SK-N-SH (cell line): ENCODE data around the gene SLC5A12. TPM values are rescaled to one million over a fixed set of nuclear protein-coding genes. Genes with fewer than 3 reads are reported as not detected.

Experiments
- CTCF ChIA-PET: fragments of 300-600, 350-600 bp; formaldehyde crosslinking; extraction: SDS; loops from one replicate; lab custom pipeline; 2021; lab: Yijun Ruan, JAX
- POLR2A ChIA-PET: fragments of 350-600 bp; sonication (Branson Sonifier 250); formaldehyde crosslinking; extraction: SDS; loops from one replicate; lab custom pipeline; 2020; ENCODE audit warnings: antibody characterized with exemption, inconsistent platforms; lab: Yijun Ruan, JAX
- DNase-seq: peaks from one replicate; pipeline ENCODE4 v3.0.0; 2012
- H2AFZ ChIP-seq: fragments of 200-600 bp; sonication (generic); 2 replicates; pipeline ENCODE4 v1.8.1; 2016; ENCODE audit warnings: antibody characterized with exemption, mild to moderate bottlenecking, low read depth
- H3F3A ChIP-seq: fragments of 200-600 bp; sonication (generic); replicated peaks from 2 replicates; pipeline ENCODE3; 2016; ENCODE audit warnings: antibody characterized with exemption, mild to moderate bottlenecking; ENCODE audit not compliant: insufficient read depth
- H3K27ac ChIP-seq, 2 experiments: fragments of 200-500 bp in 1 of 2; fragments of 200-600 bp in 1 of 2; sonication (Bioruptor generic) in 1 of 2; sonication (generic), shearing (Covaris generic) in 1 of 2; 2 replicates each; pipeline versions ENCODE4 v1.5.1 to v1.6.1; 2014 to 2016; ENCODE audit warnings: low read depth in 2 of 2, inconsistent platforms in 1 of 2, low read length in 1 of 2, mild to moderate bottlenecking in 1 of 2, mixed read lengths in 1 of 2
- H3K27me3 ChIP-seq: fragments of 200-600 bp; sonication (generic), shearing (Covaris generic); 2 replicates; pipeline ENCODE4 v1.6.1; 2016; ENCODE audit warnings: mixed run types; ENCODE audit not compliant: insufficient read depth
- H3K36me3 ChIP-seq, 2 experiments: fragments of 200-500 bp in 1 of 2; fragments of 200-600 bp in 1 of 2; sonication (Bioruptor generic) in 1 of 2; sonication (generic) in 1 of 2; replicated peaks in 1 of 2; 2 replicates each; pipeline versions ENCODE3 to v1.5.1; 2014 to 2016; ENCODE audit warnings: low read length in 1 of 2, mild to moderate bottlenecking in 1 of 2; ENCODE audit not compliant: insufficient read depth in 2 of 2, control insufficient read depth in 1 of 2
- H3K4me1 ChIP-seq, 2 experiments: fragments of 200-500 bp in 1 of 2; fragments of 200-600 bp in 1 of 2; sonication (Bioruptor generic) in 1 of 2; sonication (generic), shearing (Covaris generic) in 1 of 2; 2 replicates each; pipeline versions ENCODE4 v1.5.1 to v1.6.1; 2014 to 2016; ENCODE audit warnings: low read depth in 1 of 2, low read length in 1 of 2, mixed run types in 1 of 2; ENCODE audit not compliant: insufficient read depth in 2 of 2, control insufficient read depth in 1 of 2
- H3K4me2 ChIP-seq: fragments of 200-600 bp; sonication (generic), shearing (Covaris generic); 2 replicates; pipeline ENCODE4 v1.6.1; 2017; ENCODE audit warnings: mixed run types
- H3K4me3 ChIP-seq, 2 experiments: fragments of 200-500 bp in 1 of 2; fragments of 200-600 bp in 1 of 2; sonication (Bioruptor generic) in 1 of 2; sonication (generic), shearing (Covaris generic) in 1 of 2; 2 replicates each; pipeline versions ENCODE4 v1.5.1 to v1.8.1; 2014 to 2016; ENCODE audit warnings: low read depth in 2 of 2, inconsistent platforms in 1 of 2, low read length in 1 of 2, mild to moderate bottlenecking in 1 of 2, mixed read lengths in 1 of 2, moderate library complexity in 1 of 2
- H3K79me2 ChIP-seq: fragments of 200-600 bp; sonication (generic); 2 replicates; pipeline ENCODE4 v1.8.1; 2017; ENCODE audit warnings: mild to moderate bottlenecking; ENCODE audit not compliant: insufficient read depth
- H3K9ac ChIP-seq: fragments of 200-600 bp; sonication (generic); 2 replicates; pipeline ENCODE4 v1.6.1; 2017; ENCODE audit warnings: mixed run types
- H3K9me2 ChIP-seq: fragments of 200-600 bp; sonication (generic); 2 replicates; pipeline ENCODE4 v1.6.1; 2017; ENCODE audit warnings: mixed run types
- H3K9me3 ChIP-seq: fragments of 200-600 bp; sonication (generic); 2 replicates; pipeline ENCODE4 v1.6.1; 2017; ENCODE audit warnings: mixed run types, mild to moderate bottlenecking, moderate library complexity
- H4K20me1 ChIP-seq: fragments of 200-600 bp; sonication (generic); 2 replicates; pipeline ENCODE4 v1.6.1; 2017; ENCODE audit warnings: mild to moderate bottlenecking, mixed run types; ENCODE audit not compliant: insufficient read depth
- CHD2 ChIP-seq: fragments of 150-350 bp; IDR thresholded peaks from 2 replicates; pipeline ENCODE4 v1.6.1; 2018; ENCODE audit warnings: low read length; ENCODE audit not compliant: partially characterized antibody
- FOXJ3 ChIP-seq: sonication (generic); formaldehyde crosslinking; IDR thresholded peaks from 2 replicates; pipeline ENCODE4 v1.5.1; 2020; ENCODE audit warnings: mild to moderate bottlenecking, missing genetic modification reagents
- GABPA ChIP-seq: IDR thresholded peaks from 2 replicates; pipeline ENCODE4 v1.4.0; 2012; ENCODE audit warnings: low read depth, mild to moderate bottlenecking
- JUND ChIP-seq: IDR thresholded peaks from 2 replicates; pipeline ENCODE4 v1.4.0; 2012
- MAX ChIP-seq: IDR thresholded peaks from 2 replicates; pipeline ENCODE4 v1.4.0; 2012; ENCODE audit warnings: low read depth
- MEF2A ChIP-seq: IDR thresholded peaks from 2 replicates; pipeline ENCODE4 v1.4.0; 2012; ENCODE audit warnings: low read depth, borderline replicate concordance
- MXI1 ChIP-seq: IDR thresholded peaks from 2 replicates; pipeline ENCODE4 v1.6.1; 2012; ENCODE audit warnings: mild to moderate bottlenecking, low read depth, low read length, improper control_type of control experiment
- POLR2AphosphoS5 ChIP-seq: IDR thresholded peaks from 2 replicates; pipeline ENCODE4 v1.6.1; 2012; ENCODE audit warnings: low read depth, low read length
- RAD21 ChIP-seq: IDR thresholded peaks from 2 replicates; pipeline ENCODE4 v1.6.1; 2012; ENCODE audit warnings: mild to moderate bottlenecking, low read length
- REST ChIP-seq: IDR thresholded peaks from 2 replicates; pipeline ENCODE4 v1.6.1; 2012; ENCODE audit warnings: mild to moderate bottlenecking, low read depth, low read length, moderate library complexity
- RFX5 ChIP-seq: IDR thresholded peaks from 2 replicates; pipeline ENCODE4 v1.6.1; 2012; ENCODE audit warnings: mild to moderate bottlenecking, improper control_type of control experiment, low read length
- RXRA ChIP-seq: IDR thresholded peaks from 2 replicates; pipeline ENCODE4 v1.4.0; 2012; ENCODE audit warnings: low read depth, mild to moderate bottlenecking, borderline replicate concordance
- SIN3A ChIP-seq: IDR thresholded peaks from 2 replicates; pipeline ENCODE4 v1.6.1; 2012; ENCODE audit warnings: low read depth, mild to moderate bottlenecking, low read length, moderate library complexity, borderline replicate concordance
- TCF12 ChIP-seq: IDR thresholded peaks from 2 replicates; pipeline ENCODE4 v1.4.0; 2012
- USF1 ChIP-seq: IDR thresholded peaks from 2 replicates; pipeline ENCODE4 v1.4.0; 2012; ENCODE audit warnings: low read depth, borderline replicate concordance
- USF2 ChIP-seq: fragments of 150-350 bp; IDR thresholded peaks from 2 replicates; pipeline ENCODE4 v1.6.1; 2017; ENCODE audit warnings: antibody characterized with exemption, low read length, low read depth, borderline replicate concordance
- WGBS: methylation state at CpG from one replicate; pipeline ENCODE4 v1.1.6; 2017; ENCODE audit warnings: low lambda C conversion rate; 5-methylcytosine and 5-hydroxymethylcytosine counted together
- polyA plus RNA-seq, 3 experiments: library from polyadenylated mRNA; depleted of rRNA; stranded (reverse); fragments of >200 nt; gene quantifications; 2 replicates each; pipeline ENCODE4 v1.2.3, GENCODE V29; 2012

Gene SLC5A12
- polyA plus RNA-seq, 1 of the 3 experiments (the other 2 are of a cell fraction), result 0.03 TPM

- H3K9me3 ChIP-seq, result no peaks in the 10 kb centered on the region
- no peak for TF ChIP-seq POLR2AphosphoS5
- TF ChIP-seq RFX5, result no peak
- no peak for TF ChIP-seq JUND
- no peak for TF ChIP-seq GABPA
- no peak for TF ChIP-seq RAD21
- no peak for TF ChIP-seq USF2
- no peak for TF ChIP-seq RXRA
- no peak for TF ChIP-seq MAX
- no peak for TF ChIP-seq SIN3A
- TF ChIP-seq REST, result no peak
- no peak for TF ChIP-seq MEF2A
- TF ChIP-seq MXI1, result no peak
- no peak for TF ChIP-seq TCF12
- TF ChIP-seq FOXJ3 (CRISPR knock-in tag), result no peak
- no peak for TF ChIP-seq USF1
- no peak for TF ChIP-seq CHD2
- ChIA-PET CTCF (interaction anchor here (0.8 kb wide), 1 partner anchor 22 kb away, joined by 3 read pairs; no protein-coding TSS in a partner anchor), POLR2A (no interaction called here)
- no peak overlapping the region for H3K4me2 ChIP-seq
- H3F3A ChIP-seq, result peaks cover 11% of the 10 kb centered on the region
- no peaks in the 10 kb centered on the region for H3K79me2 ChIP-seq
- DNase-seq, result no peak
- H3K36me3 ChIP-seq, result no peaks in the 10 kb centered on the region
- no peaks in the 10 kb centered on the region for H4K20me1 ChIP-seq
- no peaks in the 10 kb centered on the region for H3K27me3 ChIP-seq
- WGBS, result 88% methylated on average over 1 of the region's 1 CpG
- H3K4me1 ChIP-seq, result peaks cover 0 to 45% of the 10 kb centered on the region in 2 experiments; a peak in 3 of 4 replicates
- no peaks in the 10 kb centered on the region for H3K9me2 ChIP-seq
- H2AFZ ChIP-seq, result 0 out of 2 replicates have a peak overlapping the region, but pooled peaks have one; percentile 16
- H3K27ac ChIP-seq, result peak overlapping the region; percentile 28 to 71; a peak in 3 of 4 replicates
- H3K4me3 ChIP-seq, result no peak overlapping the region
- no peak overlapping the region for H3K9ac ChIP-seq
Measured at GRCh38 chr11:26620282-26621045, 101.4 kb downstream of the SLC5A12 start.
